DND-41 (cell line): Measurements from ENCODE around the gene DIS3L.

Source experiments
- ATAC-seq: fragments of 200-7000 bp; cut with Tn5 transposase; 3 replicates; pipeline ENCODE4 v1.9.1; 2021; ENCODE audit warnings: low read depth; ENCODE audit not compliant: insufficient read depth
- DNase-seq: peaks from one replicate; pipeline ENCODE4 v3.0.0-alpha.2; 2020
- H2AFZ ChIP-seq: 2 replicates; pipeline ENCODE4 v1.6.0; 2012; ENCODE audit warnings: low read depth, low read length
- H3K27ac ChIP-seq: 2 replicates; pipeline ENCODE4 v1.5.1; 2012; ENCODE audit warnings: low read length, inconsistent platforms
- H3K27me3 ChIP-seq: fragments of 200-600 bp; sonication (generic); 2 replicates; pipeline ENCODE4 v1.6.0; 2012; ENCODE audit warnings: low read length, mild to moderate bottlenecking, inconsistent platforms; ENCODE audit not compliant: insufficient read depth, poor library complexity
- H3K36me3 ChIP-seq: 2 replicates; pipeline ENCODE4 v1.5.1; 2012; ENCODE audit warnings: low read length, inconsistent platforms; ENCODE audit not compliant: insufficient read depth
- H3K4me1 ChIP-seq: 2 replicates; pipeline ENCODE4 v1.5.1; 2012; ENCODE audit warnings: mild to moderate bottlenecking, low read length; ENCODE audit not compliant: insufficient read depth
- H3K4me2 ChIP-seq: 2 replicates; pipeline ENCODE4 v1.6.0; 2012; ENCODE audit warnings: mild to moderate bottlenecking, moderate library complexity, low read length, inconsistent platforms; ENCODE audit not compliant: insufficient read depth
- H3K4me3 ChIP-seq, 2 experiments: fragments of 200-600 bp in 1 of 2; shearing (Covaris generic) in 1 of 2; 2 replicates each; pipeline ENCODE4 v1.5.1; 2012 to 2016; ENCODE audit warnings: inconsistent platforms in 2 of 2, low read length in 2 of 2, mild to moderate bottlenecking in 2 of 2, low read depth in 1 of 2, moderate library complexity in 1 of 2
- H3K79me2 ChIP-seq: 2 replicates; pipeline ENCODE4 v1.6.0; 2012; ENCODE audit warnings: low read length, inconsistent platforms; ENCODE audit not compliant: insufficient read depth
- H3K9ac ChIP-seq: 2 replicates; pipeline ENCODE4 v1.6.0; 2012; ENCODE audit warnings: low read depth, mild to moderate bottlenecking, inconsistent platforms, low read length, moderate library complexity
- H3K9me3 ChIP-seq: 2 replicates; pipeline ENCODE4 v1.5.1; 2012; ENCODE audit warnings: low read length, moderate library complexity, mild to moderate bottlenecking, inconsistent platforms; ENCODE audit not compliant: insufficient read depth, severe bottlenecking
- H4K20me1 ChIP-seq: 2 replicates; pipeline ENCODE4 v1.6.0; 2012; ENCODE audit warnings: low read length; ENCODE audit not compliant: insufficient read depth
- EZH2 ChIP-seq: IDR thresholded peaks from 3 replicates; pipeline ENCODE4 v1.6.1; 2012; ENCODE audit warnings: borderline replicate concordance, low read depth, mild to moderate bottlenecking, moderate library complexity, low read length, inconsistent platforms; ENCODE audit not compliant: severe bottlenecking
- TF ChIP-seq, protein P1 (sequence below): IDR thresholded peaks from 2 replicates; pipeline ENCODE4 v1.5.1; 2012; ENCODE audit warnings: borderline replicate concordance, low read length, moderate library complexity, mild to moderate bottlenecking; ENCODE audit not compliant: poor library complexity, severe bottlenecking; ENCODE audit errors: extremely low read depth

Gene DIS3L

GRCh38 chr15:66309828-66310227, 16.5 kb downstream of the DIS3L start:
- Histone ChIP-seq H3K79me2 (no peaks in the 10 kb centered on the region), H3K9me3 (no peaks in the 10 kb centered on the region), H4K20me1 (no peaks in the 10 kb centered on the region), H3K4me3 (no peak overlapping the region), H3K4me2 (no peak overlapping the region), H3K27me3 (no peaks in the 10 kb centered on the region), H2AFZ (no peak overlapping the region), H3K27ac (no peak overlapping the region), H3K4me1 (no peaks in the 10 kb centered on the region), H3K36me3 (peaks cover 78% of the 10 kb centered on the region), H3K9ac (no peak overlapping the region)
- ATAC-seq, result no peak
- no peak for TF ChIP-seq EZH2
- DNase-seq, result no peak

GRCh38 chr15:66310786-66311185, 17.4 kb downstream of the DIS3L start:
- no peak overlapping the region for H3K27ac ChIP-seq
- H4K20me1 ChIP-seq, result no peaks in the 10 kb centered on the region
- H3K79me2 ChIP-seq, result no peaks in the 10 kb centered on the region
- no peak overlapping the region for H3K4me3 ChIP-seq
- ATAC-seq (no peak), DNase-seq (no peak)
- H3K27me3 ChIP-seq, result no peaks in the 10 kb centered on the region
- peaks cover 83% of the 10 kb centered on the region for H3K36me3 ChIP-seq
- H3K4me2 ChIP-seq, result no peak overlapping the region
- no peak overlapping the region for H3K9ac ChIP-seq
- no peak overlapping the region for H2AFZ ChIP-seq
- TF ChIP-seq, protein P1, sequence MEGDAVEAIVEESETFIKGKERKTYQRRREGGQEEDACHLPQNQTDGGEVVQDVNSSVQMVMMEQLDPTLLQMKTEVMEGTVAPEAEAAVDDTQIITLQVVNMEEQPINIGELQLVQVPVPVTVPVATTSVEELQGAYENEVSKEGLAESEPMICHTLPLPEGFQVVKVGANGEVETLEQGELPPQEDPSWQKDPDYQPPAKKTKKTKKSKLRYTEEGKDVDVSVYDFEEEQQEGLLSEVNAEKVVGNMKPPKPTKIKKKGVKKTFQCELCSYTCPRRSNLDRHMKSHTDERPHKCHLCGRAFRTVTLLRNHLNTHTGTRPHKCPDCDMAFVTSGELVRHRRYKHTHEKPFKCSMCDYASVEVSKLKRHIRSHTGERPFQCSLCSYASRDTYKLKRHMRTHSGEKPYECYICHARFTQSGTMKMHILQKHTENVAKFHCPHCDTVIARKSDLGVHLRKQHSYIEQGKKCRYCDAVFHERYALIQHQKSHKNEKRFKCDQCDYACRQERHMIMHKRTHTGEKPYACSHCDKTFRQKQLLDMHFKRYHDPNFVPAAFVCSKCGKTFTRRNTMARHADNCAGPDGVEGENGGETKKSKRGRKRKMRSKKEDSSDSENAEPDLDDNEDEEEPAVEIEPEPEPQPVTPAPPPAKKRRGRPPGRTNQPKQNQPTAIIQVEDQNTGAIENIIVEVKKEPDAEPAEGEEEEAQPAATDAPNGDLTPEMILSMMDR, result no peak
- no peak for TF ChIP-seq EZH2
- no peaks in the 10 kb centered on the region for H3K9me3 ChIP-seq
- H3K4me1 ChIP-seq, result no peaks in the 10 kb centered on the region

GRCh38 chr15:66312144-66312543, 18.8 kb downstream of the DIS3L start:
- Histone ChIP-seq H4K20me1 (no peaks in the 10 kb centered on the region), H3K4me3 (no peak overlapping the region), H3K9ac (no peak overlapping the region), H3K4me2 (no peak overlapping the region), H3K4me1 (no peaks in the 10 kb centered on the region), H3K36me3 (peaks cover 83% of the 10 kb centered on the region), H3K79me2 (no peaks in the 10 kb centered on the region), H3K27me3 (no peaks in the 10 kb centered on the region), H3K9me3 (no peaks in the 10 kb centered on the region), H2AFZ (no peak overlapping the region), H3K27ac (no peak overlapping the region)
- DNase-seq (no peak), ATAC-seq (no peak)
- TF ChIP-seq, protein P1, result no peak
- TF ChIP-seq EZH2, result no peak

GRCh38 chr15:66323312-66323928, 30.1 kb downstream of the DIS3L start:
- ATAC-seq (no peak), DNase-seq (no peak)
- Histone ChIP-seq H3K79me2 (no peaks in the 10 kb centered on the region), H3K9ac (no peak overlapping the region), H3K4me2 (no peak overlapping the region), H3K9me3 (no peaks in the 10 kb centered on the region), H3K27me3 (no peaks in the 10 kb centered on the region), H4K20me1 (no peaks in the 10 kb centered on the region), H3K4me1 (no peaks in the 10 kb centered on the region), H3K27ac (no peak overlapping the region), H3K4me3 (no peak overlapping the region), H3K36me3 (peaks cover 73% of the 10 kb centered on the region), H2AFZ (no peak overlapping the region)
- TF ChIP-seq EZH2, result no peak
- TF ChIP-seq, protein P1, result no peak
